GM21447 (cell line): ENCODE results near the gene IDUA.
"Not testable (repeated sequence)": the region's sequence is repeated elsewhere in the genome, so short reads cannot be mapped to it uniquely, and the experiment has no call there.

ENCODE experiments used
- ATAC-seq: cut with Tn5 transposase; IDR thresholded peaks from one replicate; pipeline ENCODE4 v1.9.1; 2021; ENCODE audit not compliant: unreplicated experiment

The IDUA gene

GRCh38 chr4:966266-967112 is 20.4 kb upstream of the IDUA start:
- no peak for ATAC-seq

- no peak for ATAC-seq
Observed at GRCh38 chr4:967113-968104, 19.4 kb upstream of the IDUA start.

GRCh38 chr4:968221-968620 is 18.6 kb upstream of the IDUA start:
- ATAC-seq: no peak

- ATAC-seq: no peak
Observed at GRCh38 chr4:968621-969394, 18.0 kb upstream of the IDUA start.

- ATAC-seq: no peak
Observed at GRCh38 chr4:970046-970745, 16.6 kb upstream of the IDUA start.

GRCh38 chr4:970854-971520 is 15.9 kb upstream of the IDUA start:
- ATAC-seq: no peak

GRCh38 chr4:971666-972500 is 15.0 kb upstream of the IDUA start:
- ATAC-seq: no peak

- ATAC-seq: peak; percentile 36
Observed at GRCh38 chr4:972651-973424, 14.0 kb upstream of the IDUA start.

GRCh38 chr4:973431-974397 is 13.1 kb upstream of the IDUA start, which contains the start of gene DGKQ:
DGKQ (minus strand) TSS chr4:973569; CDS start chr4:973482, 87 bp downstream.
- ATAC-seq: peak; percentile 59

GRCh38 chr4:974668-975067 is 12.2 kb upstream of the IDUA start:
- ATAC-seq: no peak

GRCh38 chr4:976016-976415 is 10.8 kb upstream of the IDUA start:
- not testable (repeated sequence) for ATAC-seq

- no peak for ATAC-seq
Observed at GRCh38 chr4:978957-979701, 7.7 kb upstream of the IDUA start.

- ATAC-seq: no peak
Observed at GRCh38 chr4:982291-982690, 4.6 kb upstream of the IDUA start.

GRCh38 chr4:982814-983213 is 4.0 kb upstream of the IDUA start:
- ATAC-seq: no peak

- no peak for ATAC-seq
Observed at GRCh38 chr4:984336-985054, 2.3 kb upstream of the IDUA start.
